KMS-11 (cell line): ENCODE results near the gene NRP1.

Experiments used
- H2AFZ ChIP-seq: fragments of 200-600 bp; sonication (generic); 2 replicates; pipeline ENCODE4 v1.6.1; 2016; ENCODE audit warnings: antibody characterized with exemption, mixed run types, low read depth
- H3K27ac ChIP-seq: fragments of 200-600 bp; sonication (generic); 2 replicates; pipeline ENCODE4 v1.6.1; 2016; ENCODE audit warnings: mild to moderate bottlenecking, mixed run types
- H3K27me3 ChIP-seq: fragments of 200-600 bp; sonication (generic); 2 replicates; pipeline ENCODE4 v1.6.1; 2017; ENCODE audit warnings: mild to moderate bottlenecking, low read depth, mixed run types, moderate library complexity; ENCODE audit not compliant: insufficient read depth
- H3K36me3 ChIP-seq: fragments of 200-600 bp; sonication (generic); 2 replicates; pipeline ENCODE4 v1.6.1; 2017; ENCODE audit warnings: mild to moderate bottlenecking, mixed run types; ENCODE audit not compliant: insufficient read depth
- H3K4me1 ChIP-seq: fragments of 200-600 bp; sonication (generic); 2 replicates; pipeline ENCODE4 v1.6.1; 2016; ENCODE audit warnings: mild to moderate bottlenecking, low read depth, mixed run types; ENCODE audit not compliant: poor library complexity, severe bottlenecking
- H3K4me2 ChIP-seq: fragments of 200-600 bp; sonication (generic); 2 replicates; pipeline ENCODE4 v1.7.0; 2016; ENCODE audit warnings: mild to moderate bottlenecking, mixed run types
- H3K4me3 ChIP-seq: fragments of 200-600 bp; sonication (generic); IDR thresholded peaks from 2 replicates; pipeline ENCODE4 v1.6.1; 2017; ENCODE audit warnings: low read depth, low read length, mixed read lengths; ENCODE audit not compliant: insufficient read depth
- H3K79me2 ChIP-seq: fragments of 200-600 bp; sonication (generic); 2 replicates; pipeline ENCODE4 v1.6.1; 2016; ENCODE audit warnings: low read depth, mixed run types; ENCODE audit not compliant: insufficient read depth
- H3K9ac ChIP-seq: fragments of 200-600 bp; sonication (generic); 2 replicates; pipeline ENCODE4 v1.6.1; 2016; ENCODE audit warnings: mild to moderate bottlenecking, mixed run types
- H4K20me1 ChIP-seq: fragments of 200-600 bp; sonication (generic); 2 replicates; pipeline ENCODE4 v1.6.1; 2016; ENCODE audit warnings: mild to moderate bottlenecking, mixed run types; ENCODE audit not compliant: insufficient read depth
- TF ChIP-seq, protein P1 (sequence below): fragments of 200-600 bp; sonication (generic); conservative IDR thresholded peaks from 2 replicates; pipeline ENCODE4 v1.6.1; 2017; ENCODE audit warnings: low read depth, mild to moderate bottlenecking, antibody characterized with exemption, low read length, moderate library complexity, mixed read lengths

The NRP1 gene

DNA sequence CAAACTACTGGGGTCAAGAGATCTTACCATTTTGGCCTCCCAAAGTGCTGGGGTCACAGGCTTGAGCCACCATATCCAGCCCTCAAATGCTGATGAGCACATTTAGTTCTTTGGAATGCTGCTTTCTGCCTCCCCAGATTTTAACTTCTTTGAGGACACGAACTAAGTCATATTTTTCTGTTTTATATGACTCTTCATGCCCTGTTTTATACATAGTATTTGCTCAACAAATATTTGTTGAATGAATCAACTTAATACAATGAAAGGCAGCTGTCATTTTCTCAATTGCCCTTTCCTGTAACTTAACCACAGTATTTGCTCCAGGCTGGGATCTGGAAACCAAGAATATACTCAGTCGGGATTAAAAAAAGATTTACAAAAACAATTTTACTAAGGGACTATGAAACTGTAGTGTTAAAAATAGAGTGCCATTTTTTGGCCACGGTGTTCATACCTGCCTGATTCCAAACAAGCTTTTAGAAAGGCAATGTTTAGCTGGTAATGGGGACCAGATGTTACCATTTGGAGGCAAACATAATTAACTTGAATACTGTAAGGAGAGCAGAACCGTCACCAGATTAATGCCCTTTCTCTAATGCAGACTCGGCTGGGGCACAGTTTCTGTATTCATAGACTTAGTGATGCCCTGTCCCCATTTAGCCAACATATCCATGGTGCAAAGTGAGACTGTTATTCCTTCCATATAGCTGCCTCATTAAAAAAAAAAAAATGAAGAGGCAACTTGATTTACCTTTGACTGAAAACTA, 117.6 kb downstream of the NRP1 start:
- TF ChIP-seq, protein P1, sequence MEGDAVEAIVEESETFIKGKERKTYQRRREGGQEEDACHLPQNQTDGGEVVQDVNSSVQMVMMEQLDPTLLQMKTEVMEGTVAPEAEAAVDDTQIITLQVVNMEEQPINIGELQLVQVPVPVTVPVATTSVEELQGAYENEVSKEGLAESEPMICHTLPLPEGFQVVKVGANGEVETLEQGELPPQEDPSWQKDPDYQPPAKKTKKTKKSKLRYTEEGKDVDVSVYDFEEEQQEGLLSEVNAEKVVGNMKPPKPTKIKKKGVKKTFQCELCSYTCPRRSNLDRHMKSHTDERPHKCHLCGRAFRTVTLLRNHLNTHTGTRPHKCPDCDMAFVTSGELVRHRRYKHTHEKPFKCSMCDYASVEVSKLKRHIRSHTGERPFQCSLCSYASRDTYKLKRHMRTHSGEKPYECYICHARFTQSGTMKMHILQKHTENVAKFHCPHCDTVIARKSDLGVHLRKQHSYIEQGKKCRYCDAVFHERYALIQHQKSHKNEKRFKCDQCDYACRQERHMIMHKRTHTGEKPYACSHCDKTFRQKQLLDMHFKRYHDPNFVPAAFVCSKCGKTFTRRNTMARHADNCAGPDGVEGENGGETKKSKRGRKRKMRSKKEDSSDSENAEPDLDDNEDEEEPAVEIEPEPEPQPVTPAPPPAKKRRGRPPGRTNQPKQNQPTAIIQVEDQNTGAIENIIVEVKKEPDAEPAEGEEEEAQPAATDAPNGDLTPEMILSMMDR, result no peak
- no peaks in the 10 kb centered on the region for H3K79me2 ChIP-seq
- no peaks in the 10 kb centered on the region for H3K27me3 ChIP-seq
- no peaks in the 10 kb centered on the region for H3K36me3 ChIP-seq
- H3K27ac ChIP-seq, result no peak overlapping the region
- H3K9ac ChIP-seq, result no peak overlapping the region
- no peak overlapping the region for H3K4me2 ChIP-seq
- no peak overlapping the region for H2AFZ ChIP-seq
- no peaks in the 10 kb centered on the region for H3K4me1 ChIP-seq
- no peak overlapping the region for H3K4me3 ChIP-seq
- no peaks in the 10 kb centered on the region for H4K20me1 ChIP-seq

DNA sequence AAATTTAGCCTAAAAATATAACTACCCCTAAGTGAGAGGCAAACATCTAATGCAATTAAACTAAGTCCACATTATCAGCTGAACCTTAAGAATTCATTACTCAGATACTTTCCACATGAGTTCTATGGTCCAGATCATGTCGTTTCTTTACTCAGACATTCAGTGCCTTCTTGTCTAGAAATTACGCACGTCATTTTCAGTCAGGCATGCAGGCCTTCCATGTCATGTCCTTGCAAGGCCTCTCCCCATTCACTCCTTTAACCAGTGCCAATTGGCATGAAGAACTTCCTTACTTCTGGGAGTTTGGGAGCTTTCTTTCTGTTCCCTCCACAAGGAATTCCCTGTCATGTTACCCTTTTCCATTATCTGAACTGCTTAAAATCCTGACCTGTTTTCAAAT, 118.8 kb downstream of the NRP1 start:
- Histone ChIP-seq H3K4me2 (no peak overlapping the region), H3K36me3 (no peaks in the 10 kb centered on the region), H3K9ac (no peak overlapping the region), H4K20me1 (no peaks in the 10 kb centered on the region), H3K4me1 (no peaks in the 10 kb centered on the region), H3K27ac (no peak overlapping the region), H3K4me3 (no peak overlapping the region), H2AFZ (no peak overlapping the region), H3K27me3 (no peaks in the 10 kb centered on the region), H3K79me2 (no peaks in the 10 kb centered on the region)
- TF ChIP-seq, protein P1, result no peak

DNA sequence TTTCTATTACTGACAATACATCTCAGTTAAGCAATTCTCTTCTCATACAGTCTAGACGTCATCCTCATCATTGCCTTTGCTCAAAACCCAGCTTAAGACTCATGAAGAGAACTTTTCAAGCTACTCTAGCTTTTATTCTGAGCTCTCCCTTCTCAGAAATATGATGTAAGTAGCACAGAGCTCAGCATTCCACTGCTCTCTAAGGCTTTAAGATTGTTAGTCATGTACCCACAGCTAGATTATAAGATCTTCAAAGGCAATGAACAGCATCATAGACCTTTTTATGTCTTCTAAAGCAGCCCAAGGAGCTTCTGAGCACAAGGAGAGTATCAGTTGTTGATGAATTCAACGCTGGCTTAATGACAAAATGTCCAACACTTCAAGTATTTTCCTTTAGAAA, 119.3 kb downstream of the NRP1 start:
- TF ChIP-seq, protein P1, result no peak
- Histone ChIP-seq H3K4me3 (no peak overlapping the region), H3K36me3 (no peaks in the 10 kb centered on the region), H2AFZ (no peak overlapping the region), H4K20me1 (no peaks in the 10 kb centered on the region), H3K79me2 (no peaks in the 10 kb centered on the region), H3K27ac (no peak overlapping the region), H3K9ac (no peak overlapping the region), H3K4me2 (no peak overlapping the region), H3K4me1 (no peaks in the 10 kb centered on the region), H3K27me3 (no peaks in the 10 kb centered on the region)

DNA sequence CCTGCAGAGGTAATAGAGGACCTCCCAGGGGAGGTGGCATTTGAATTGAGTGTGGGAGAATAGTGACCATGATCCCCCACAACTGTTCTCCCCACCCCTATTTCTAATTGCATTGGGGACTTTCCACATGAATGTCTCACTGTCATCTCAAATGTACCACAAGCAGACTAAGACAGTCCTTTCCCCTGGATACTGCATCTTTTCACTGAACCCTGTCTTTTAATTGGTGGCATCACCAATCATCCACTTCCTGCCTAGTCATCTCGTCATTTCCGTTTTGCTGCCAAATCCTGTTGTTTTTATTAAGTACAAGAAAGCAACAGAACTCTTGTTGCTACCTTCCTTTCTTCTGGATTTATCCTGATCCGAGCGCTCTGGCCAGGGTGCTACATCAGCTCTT, 120.3 kb downstream of the NRP1 start:
- Histone ChIP-seq H3K9ac (no peak overlapping the region), H3K27ac (no peak overlapping the region), H3K4me1 (no peaks in the 10 kb centered on the region), H3K27me3 (no peaks in the 10 kb centered on the region), H3K79me2 (no peaks in the 10 kb centered on the region), H3K4me3 (no peak overlapping the region), H3K36me3 (no peaks in the 10 kb centered on the region), H3K4me2 (no peak overlapping the region), H2AFZ (no peak overlapping the region), H4K20me1 (no peaks in the 10 kb centered on the region)
- TF ChIP-seq, protein P1, result no peak
